ENCODE results near the gene GALNT10. TPM values are rescaled to one million over a fixed set of nuclear protein-coding genes. Genes with fewer than 3 reads are reported as not detected.

GALNT10 gene
- total RNA-seq, 2 donors from 2014 or later, result 21.7 to 27.1 TPM

GRCh38 chr5:154234551-154234950 is 44.0 kb downstream of the GALNT10 start:
- no peaks in the 10 kb centered on the region for H3K9me3 ChIP-seq
- intact Hi-C loops (cut with DNase I), result no loop called here
- no peak for TF ChIP-seq CTCF (IDR thresholded peaks at IDR 0.05)
- H3K27me3 ChIP-seq (replicated peaks; ENCODE audit: insufficient read depth), result no peaks in the 10 kb centered on the region
- WGBS, result 93% methylated on average over 3 of the region's 3 CpGs
- H3K4me3 ChIP-seq, result no peak overlapping the region
- no peak overlapping the region for H3K27ac ChIP-seq
- no peak for DNase-seq (ENCODE audit: low spot score)
- no peaks in the 10 kb centered on the region for H3K4me1 ChIP-seq (replicated peaks)
- no peaks in the 10 kb centered on the region for H3K36me3 ChIP-seq

- no peaks in the 10 kb centered on the region for H3K4me1 ChIP-seq (replicated peaks)
- H3K27ac ChIP-seq, result no peak overlapping the region
- 100% methylated on average over 1 of the region's 1 CpG for WGBS
- no peak overlapping the region for H3K4me3 ChIP-seq
- no peaks in the 10 kb centered on the region for H3K9me3 ChIP-seq
- H3K27me3 ChIP-seq (replicated peaks; ENCODE audit: insufficient read depth), result no peaks in the 10 kb centered on the region
- TF ChIP-seq POLR2AphosphoS5 (IDR thresholded peaks at IDR 0.05) (no peak), CTCF (IDR thresholded peaks at IDR 0.05) (no peak), POLR2A (IDR thresholded peaks at IDR 0.05) (no peak)
- no peak for DNase-seq (ENCODE audit: low spot score)
- intact Hi-C loops (cut with DNase I), result no loop called here
- no peaks in the 10 kb centered on the region for H3K36me3 ChIP-seq
Measured at GRCh38 chr5:154236011-154236410, 45.5 kb downstream of the GALNT10 start.

GRCh38 chr5:154236536-154237375 is 46.2 kb downstream of the GALNT10 start:
- WGBS, result 82% methylated on average over 7 of the region's 7 CpGs

GRCh38 chr5:154237376-154237743 is 46.8 kb downstream of the GALNT10 start:
- no peaks in the 10 kb centered on the region for H3K4me1 ChIP-seq (replicated peaks)
- no peak for TF ChIP-seq POLR2A (IDR thresholded peaks at IDR 0.05)
- TF ChIP-seq POLR2AphosphoS5 (IDR thresholded peaks at IDR 0.05), result no peak
- TF ChIP-seq CTCF (IDR thresholded peaks at IDR 0.05), result no peak
- intact Hi-C loops (cut with DNase I), result no loop called here
- DNase-seq (ENCODE audit: low spot score), result no peak
- no peaks in the 10 kb centered on the region for H3K36me3 ChIP-seq
- H3K27me3 ChIP-seq (replicated peaks; ENCODE audit: insufficient read depth), result no peaks in the 10 kb centered on the region
- 93% methylated on average over 5 of the region's 5 CpGs for WGBS
- no peaks in the 10 kb centered on the region for H3K9me3 ChIP-seq
- H3K27ac ChIP-seq, result no peak overlapping the region
- H3K4me3 ChIP-seq, result no peak overlapping the region

More at GRCh38 chr5:154236536-154237375, 46.2 kb downstream of the GALNT10 start:
- TF ChIP-seq POLR2A (IDR thresholded peaks at IDR 0.05), result no peak
- TF ChIP-seq CTCF (IDR thresholded peaks at IDR 0.05), result no peak
- TF ChIP-seq POLR2AphosphoS5 (IDR thresholded peaks at IDR 0.05), result no peak
- H3K36me3 ChIP-seq, result no peaks in the 10 kb centered on the region
- H3K4me1 ChIP-seq (replicated peaks), result no peaks in the 10 kb centered on the region
- intact Hi-C loops (cut with DNase I), result no loop called here
- DNase-seq (ENCODE audit: low spot score), result no peak
- no peak overlapping the region for H3K27ac ChIP-seq
- H3K27me3 ChIP-seq (replicated peaks; ENCODE audit: insufficient read depth), result no peaks in the 10 kb centered on the region
- no peaks in the 10 kb centered on the region for H3K9me3 ChIP-seq
- no peak overlapping the region for H3K4me3 ChIP-seq

- no peaks in the 10 kb centered on the region for H3K9me3 ChIP-seq
- intact Hi-C loops (cut with DNase I), result no loop called here
- H3K36me3 ChIP-seq, result no peaks in the 10 kb centered on the region
- no peak overlapping the region for H3K27ac ChIP-seq
- no peak for DNase-seq (ENCODE audit: low spot score)
- no peaks in the 10 kb centered on the region for H3K27me3 ChIP-seq (replicated peaks; ENCODE audit: insufficient read depth)
- 89% methylated on average over 5 of the region's 5 CpGs for WGBS
- H3K4me1 ChIP-seq (replicated peaks), result no peaks in the 10 kb centered on the region
- TF ChIP-seq CTCF (IDR thresholded peaks at IDR 0.05) (no peak), POLR2AphosphoS5 (IDR thresholded peaks at IDR 0.05) (no peak), POLR2A (IDR thresholded peaks at IDR 0.05) (no peak)
- no peak overlapping the region for H3K4me3 ChIP-seq
Measured at GRCh38 chr5:154237946-154238345, 47.4 kb downstream of the GALNT10 start.
